GOT3 (cell line): ENCODE results near the gene RNF222.

ENCODE experiments used
- DNase-seq: peaks from one replicate; lab custom pipeline; 2025; ENCODE audit warnings: mixed read lengths; lab: John Stamatoyannopoulos, UW

The RNF222 gene

DNA sequence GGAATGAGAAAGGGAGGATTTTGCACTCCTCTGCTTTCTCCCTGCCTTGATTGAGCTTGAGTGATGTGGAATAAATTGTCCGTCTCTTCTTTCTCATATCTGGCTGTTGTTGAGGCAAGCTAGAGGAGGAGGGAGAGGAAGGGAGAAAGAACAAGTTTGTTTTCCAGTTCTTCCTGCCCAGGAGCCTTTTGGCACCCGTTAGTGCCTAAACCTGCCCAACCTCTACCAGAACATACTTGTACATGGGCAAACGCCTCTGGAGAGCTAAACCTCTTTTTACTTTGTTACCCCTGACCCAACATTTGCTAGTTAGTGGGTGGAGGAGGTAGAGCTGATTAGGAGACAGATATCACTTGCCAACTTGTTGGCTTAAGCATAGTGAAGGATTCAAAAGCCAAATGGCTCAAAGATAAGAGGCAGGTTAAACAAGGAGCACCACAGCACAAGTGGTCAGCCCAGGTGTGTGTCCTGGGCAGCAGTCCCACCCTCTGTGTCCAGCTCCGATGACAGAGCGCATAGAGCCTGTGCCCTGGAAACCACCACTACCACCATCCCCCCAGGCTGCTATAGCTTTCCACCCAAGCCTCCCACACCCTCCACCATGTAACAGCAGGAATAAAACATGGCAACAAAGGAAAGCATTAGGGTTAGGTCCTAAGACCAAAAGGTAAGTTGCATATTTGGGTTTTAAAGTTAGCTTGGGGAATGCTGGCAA lies 51.5 kb downstream of the RNF222 start:
- no peak for DNase-seq

DNA sequence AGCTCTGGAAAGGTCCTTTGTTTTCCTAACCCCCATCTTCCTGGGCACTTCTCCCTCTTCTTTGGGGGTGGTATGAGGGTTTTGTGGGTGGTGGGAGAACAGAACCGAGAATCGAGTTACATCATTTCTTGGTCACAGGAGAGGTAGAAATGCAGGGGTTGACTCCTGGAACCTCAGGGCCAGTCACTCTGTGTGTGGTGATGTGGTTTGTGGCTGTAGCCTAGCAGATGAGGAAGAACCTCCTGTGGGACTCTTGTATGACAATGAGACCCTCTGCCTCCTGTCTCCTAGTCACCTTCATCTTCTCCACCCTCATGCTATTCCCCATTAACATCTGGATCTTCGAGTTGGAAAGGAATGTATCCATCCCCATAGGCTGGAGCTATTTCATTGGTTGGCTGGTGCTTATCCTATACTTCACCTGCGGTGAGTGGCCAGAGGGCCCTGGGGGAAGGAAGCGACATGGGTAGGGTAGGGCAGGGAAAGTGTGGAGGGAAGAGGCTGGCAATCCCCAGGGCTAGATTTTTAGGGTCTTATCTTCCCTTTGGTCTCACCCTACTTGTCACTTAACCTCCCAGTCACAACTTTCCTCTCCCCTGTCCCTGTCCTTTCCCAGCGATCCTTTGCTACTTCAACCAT lies 52.5 kb downstream of the RNF222 start:
- DNase-seq = no peak

DNA sequence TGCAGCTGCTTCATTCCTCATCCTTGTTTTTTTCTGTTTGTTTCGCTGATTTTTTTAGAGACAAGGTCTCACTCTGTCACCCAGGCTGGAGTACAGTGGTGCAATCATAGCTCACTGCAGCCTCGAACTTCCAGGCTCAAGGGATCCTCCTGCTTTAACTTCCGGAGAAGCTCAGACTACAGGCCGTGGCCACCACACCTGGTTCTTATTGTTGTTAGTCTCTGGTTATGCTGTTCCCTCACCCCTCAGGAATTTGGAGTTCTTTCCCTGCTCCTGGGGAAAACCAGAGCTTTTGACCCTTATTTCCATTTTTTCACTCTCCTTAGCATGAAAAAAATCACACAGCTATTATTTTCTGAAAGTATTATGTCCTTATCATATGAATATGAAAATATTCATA lies 56.2 kb downstream of the RNF222 start:
- no peak for DNase-seq
